Inferior parietal cortex (tissue), 1 donor: ENCODE data around the gene PELI1.
"Not testable (repeated sequence)": the region's sequence is repeated elsewhere in the genome, so short reads cannot be mapped to it uniquely, and the experiment has no call there.

Source experiments
- DNase-seq: peaks from one replicate; pipeline ENCODE4 v3.0.0-alpha.2; 2016; ENCODE audit errors: extremely low spot score

PELI1 gene

DNA sequence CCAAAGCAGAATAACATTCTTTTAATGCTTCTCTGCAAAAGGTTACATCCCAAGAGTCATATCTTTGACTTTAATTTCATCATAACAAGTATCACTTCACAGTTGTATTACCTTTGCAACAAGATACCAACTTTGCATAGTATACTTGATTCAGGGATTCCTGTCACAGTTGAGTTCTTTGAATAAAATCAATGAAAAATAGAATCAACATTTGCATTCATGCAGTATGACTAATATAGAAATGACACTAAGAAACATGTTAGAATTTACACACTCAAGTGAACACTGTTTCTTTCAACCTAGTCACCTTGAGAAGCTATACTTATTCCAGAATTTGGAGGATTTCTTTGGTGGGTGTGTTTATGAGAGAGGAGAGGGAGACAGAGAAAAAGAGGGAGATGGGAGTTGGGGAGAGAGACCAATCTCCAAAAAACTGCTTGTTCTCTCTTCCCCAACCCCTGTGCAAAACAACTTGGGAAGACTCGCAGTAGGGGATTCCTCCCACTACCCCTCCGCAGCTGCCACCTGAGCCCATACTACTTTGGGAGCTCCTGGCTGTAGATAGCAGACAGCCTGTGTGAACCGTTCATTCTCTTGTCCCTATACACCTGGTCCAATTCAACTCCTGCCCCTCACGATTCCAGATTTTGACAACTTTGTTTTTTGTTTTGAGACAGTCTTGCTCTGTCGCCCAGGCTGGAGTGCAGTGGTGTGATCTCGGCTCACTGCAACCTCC is 57.7 kb downstream of the PELI1 start:
- no peak for DNase-seq

DNA sequence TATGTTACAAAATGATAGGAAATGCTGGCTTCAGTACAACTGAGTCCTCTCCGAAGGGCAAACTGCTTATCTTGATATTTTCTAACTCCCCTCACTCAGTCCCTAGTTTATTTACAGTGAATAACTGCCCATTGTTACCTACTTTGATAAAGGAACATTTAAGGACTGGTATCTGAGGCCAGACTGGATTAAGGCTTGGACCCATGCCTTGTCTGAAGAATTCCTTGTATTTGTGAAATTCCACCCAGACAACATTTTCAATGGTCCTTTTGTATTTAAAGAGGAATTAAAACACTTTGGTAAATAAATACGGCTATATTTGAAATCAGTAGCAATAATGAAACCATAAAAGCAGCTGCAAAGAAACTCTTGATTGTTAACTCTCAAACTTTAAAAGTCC is 58.3 kb downstream of the PELI1 start:
- no peak for DNase-seq

GRCh38 chr2:64081046-64081445 is 63.2 kb downstream of the PELI1 start:
- DNase-seq = no peak

- DNase-seq = no peak
Observed at GRCh38 chr2:64080179-64080578, 64.0 kb downstream of the PELI1 start.

GRCh38 chr2:64079688-64080087 is 64.5 kb downstream of the PELI1 start:
- DNase-seq = not testable (repeated sequence)

DNA sequence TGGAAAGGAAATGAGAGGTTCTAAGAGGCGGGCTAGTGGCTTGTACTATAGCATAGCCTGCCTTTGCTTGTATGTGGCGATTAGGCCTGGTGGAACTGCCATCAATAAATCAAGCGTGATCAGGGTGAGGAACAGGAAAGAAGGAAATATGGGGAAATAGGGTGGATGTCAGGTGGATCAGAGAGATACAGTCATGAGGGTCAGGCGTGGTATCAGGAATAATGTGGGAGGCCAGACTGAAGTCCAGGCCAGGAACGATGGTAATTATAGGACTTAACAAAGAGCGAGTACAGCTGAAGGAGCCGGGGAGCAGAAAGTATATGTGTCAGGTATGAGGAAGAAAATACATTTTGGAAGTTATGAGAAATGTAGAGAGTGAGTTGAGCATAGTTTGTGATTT is 67.4 kb downstream of the PELI1 start:
- not testable (repeated sequence) for DNase-seq

DNA sequence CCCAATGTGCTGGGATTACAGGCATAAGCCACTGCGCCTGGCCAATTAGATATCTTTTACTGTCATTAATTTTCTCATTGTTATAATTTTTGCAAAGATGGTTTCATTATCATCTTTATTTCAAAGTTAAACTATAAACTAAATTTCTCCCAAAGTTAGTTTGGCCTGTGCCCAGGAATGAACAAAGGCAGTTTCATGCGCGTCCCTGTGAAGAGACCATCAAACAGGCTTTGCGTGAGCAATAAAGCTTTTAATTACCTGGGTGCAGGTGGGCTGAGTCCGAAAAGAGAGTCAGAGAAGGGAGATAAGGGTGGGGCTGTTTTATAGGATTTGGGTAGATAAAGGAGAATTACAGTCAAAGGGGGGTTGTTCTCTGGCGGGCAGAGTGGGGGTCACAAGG is 69.6 kb downstream of the PELI1 start:
- DNase-seq = not testable (repeated sequence)

GRCh38 chr2:64067326-64067725 is 76.9 kb downstream of the PELI1 start:
- DNase-seq = no peak

- no peak for DNase-seq
Observed at GRCh38 chr2:64065516-64065915, 78.7 kb downstream of the PELI1 start.

DNA sequence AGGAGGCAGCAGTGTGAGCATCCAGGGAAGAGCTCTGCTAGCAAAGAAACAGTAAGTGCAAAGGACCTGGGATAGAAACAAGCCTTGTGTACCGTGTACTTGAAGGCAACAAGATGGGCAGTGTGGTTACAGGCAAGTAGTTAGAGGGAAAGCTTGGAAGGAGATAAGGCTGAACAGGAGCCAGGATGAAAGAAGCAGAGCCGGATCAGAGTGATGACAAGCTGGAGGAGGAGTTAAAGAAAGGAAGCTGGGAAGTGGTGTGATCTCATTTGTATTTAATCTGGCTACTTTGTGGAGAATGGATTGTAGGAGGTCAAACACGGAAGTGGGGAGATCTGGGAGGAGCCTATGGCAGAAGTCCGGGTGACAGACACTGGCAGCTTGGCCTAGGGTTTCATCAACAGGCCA is 80.3 kb downstream of the PELI1 start:
- DNase-seq = no peak

- DNase-seq = no peak
Observed at GRCh38 chr2:64063454-64063853, 80.8 kb downstream of the PELI1 start.

- DNase-seq = no peak
Observed at GRCh38 chr2:64062840-64063239, 81.4 kb downstream of the PELI1 start.

DNA sequence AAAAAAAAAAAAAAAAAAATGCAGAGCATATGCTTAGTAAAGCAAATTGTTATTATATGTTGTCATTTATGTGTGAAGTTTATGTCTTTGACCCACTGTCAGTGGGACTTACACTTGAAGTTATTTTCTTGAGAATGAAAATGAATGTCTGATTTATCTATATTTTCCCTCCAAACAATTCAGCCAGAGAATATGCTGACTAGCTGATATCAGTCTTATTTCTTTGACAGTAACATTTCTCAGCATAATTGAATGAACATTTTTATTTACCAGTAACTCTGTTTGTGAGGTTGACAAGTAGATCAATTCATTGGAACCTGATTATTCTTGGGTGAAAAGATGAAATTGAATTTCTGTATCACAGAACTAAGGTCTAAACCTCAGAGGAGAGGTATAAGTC is 85.0 kb downstream of the PELI1 start:
- DNase-seq = no peak

DNA sequence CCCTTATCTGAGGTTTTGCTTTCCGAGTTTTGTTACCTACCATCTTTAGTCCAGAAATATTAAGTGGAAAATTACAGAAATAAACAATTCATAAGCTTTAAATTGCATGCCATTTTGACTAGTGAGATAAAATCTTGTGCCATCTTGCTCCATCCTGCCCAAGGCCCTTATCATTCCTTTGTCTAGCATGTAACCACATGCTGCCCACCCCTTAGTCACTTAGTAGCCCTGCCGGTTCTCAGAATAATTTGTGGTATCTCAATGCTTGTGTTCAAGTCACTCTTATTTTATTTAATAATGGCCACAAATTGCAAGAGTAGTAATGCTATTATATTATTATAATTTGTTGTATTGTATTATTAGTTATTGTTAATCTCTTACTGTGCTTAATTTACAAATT is 88.2 kb downstream of the PELI1 start:
- no peak for DNase-seq

DNA sequence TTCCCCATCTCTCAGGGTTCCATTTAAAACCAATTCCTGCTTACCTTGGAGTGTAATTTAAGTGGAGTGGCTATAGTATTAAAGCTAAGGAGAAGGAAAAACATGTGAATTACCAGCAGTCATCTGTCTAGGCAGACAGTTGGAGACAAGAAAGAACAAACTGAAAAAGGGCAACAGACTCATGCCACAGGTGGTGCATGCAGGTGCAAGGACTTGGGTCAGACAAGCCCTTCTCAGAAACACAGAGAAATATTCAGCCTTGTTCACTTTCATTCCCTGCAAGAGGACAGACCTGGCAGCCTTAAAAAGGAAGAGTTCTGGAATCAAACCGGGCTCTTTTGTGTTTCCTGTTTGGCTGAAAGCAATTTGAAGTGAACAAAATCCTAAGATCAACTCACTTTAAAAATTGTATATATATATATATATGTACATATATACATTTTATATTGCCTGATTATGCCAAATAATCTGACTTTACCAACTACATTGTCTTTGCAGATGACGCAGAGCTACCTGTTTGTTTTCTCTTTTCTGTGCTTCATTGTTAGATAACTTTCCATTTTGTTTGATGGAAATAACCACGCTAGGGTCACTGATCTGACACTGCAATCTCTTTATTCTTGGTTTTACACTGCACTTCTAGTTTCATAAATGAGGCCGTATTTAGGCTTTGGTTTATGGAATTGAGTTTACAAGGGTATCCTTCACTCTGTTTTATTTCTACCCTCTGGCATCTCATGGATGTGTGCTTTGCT is 89.9 kb downstream of the PELI1 start:
- no peak for DNase-seq

DNA sequence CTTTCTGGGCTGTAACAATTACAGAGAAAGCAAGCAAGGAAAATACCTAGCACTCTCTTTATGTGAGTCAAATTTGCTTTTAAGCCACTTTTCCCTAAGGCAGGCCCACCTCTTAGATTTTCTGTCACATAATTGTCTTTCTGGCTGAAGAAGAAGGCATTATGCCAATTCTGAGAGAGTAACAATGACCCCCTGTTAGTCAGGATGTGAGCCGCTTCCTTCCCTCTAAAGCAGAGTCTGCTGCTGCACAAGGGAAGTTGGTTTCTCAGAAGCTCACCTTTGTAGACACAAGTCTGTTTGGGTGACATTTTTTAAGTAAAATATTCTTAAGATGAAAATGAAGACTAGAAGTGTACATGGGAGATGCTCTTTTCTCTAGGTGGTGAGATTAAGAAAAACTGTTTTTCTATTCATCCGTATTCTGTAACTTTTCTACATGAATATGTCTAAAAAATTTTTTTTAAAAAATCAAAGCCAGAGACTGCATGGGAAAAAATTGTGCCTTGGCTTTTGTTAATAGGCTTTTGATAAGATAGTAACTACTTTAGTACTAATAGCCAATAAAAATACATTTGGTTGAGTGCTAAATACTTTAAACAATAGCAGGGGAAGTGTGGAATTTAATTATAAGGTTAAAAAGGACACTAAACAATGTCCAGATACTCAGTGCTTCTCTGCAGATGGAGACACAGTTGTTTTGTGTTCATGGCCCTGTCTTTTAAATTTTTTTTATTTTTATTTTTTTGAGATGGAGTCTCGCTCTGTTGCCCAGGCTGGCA is 91.6 kb downstream of the PELI1 start:
- peak; percentile 25 for DNase-seq

DNA sequence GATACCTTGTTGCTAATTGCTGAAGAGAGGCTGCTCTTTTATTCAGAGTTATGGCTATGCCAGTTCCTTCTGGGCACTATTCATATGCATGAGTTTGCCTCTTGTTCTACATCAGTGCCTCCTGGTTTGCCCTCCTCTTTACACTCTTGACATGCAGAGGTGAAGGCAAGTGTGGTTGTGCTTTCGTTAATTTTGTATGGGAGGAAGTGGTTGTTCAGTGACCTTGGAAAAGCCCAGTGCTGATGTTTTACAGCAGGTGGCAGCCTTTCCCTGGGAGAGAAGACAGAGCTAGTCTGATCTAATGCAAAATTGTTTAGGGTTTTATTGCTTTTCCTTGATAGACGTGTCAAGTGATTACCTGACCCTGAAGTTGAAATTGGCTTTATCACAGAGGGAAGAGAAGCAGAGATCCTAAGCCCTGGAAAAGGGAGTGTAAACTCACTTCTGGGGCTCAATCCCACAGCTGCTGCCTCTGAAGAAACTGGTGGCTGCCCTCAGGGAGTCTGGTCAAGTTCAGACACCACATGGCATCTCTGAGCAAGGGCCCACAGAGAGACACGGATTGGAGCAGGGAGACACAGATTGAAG is 94.5 kb downstream of the PELI1 start:
- DNase-seq = peak; percentile 90

DNA sequence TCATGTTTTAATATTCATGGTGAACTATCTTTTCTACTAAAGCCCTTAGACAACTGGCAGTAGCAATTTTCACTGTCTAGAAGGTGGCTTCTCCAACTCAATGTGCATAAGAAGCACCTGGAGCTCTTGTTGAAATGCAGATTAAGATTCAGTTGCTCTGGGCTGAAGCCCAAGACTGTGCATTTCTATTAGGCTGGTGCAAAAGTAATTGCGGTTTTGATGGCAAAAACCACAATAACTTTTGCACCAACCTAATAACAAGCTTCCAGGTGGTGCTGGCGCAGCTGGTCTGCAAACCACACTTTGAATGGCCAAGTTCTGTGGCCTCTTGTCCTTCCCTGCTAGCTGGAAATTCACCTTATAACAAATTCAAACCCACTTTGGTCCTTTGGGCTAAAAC is 98.3 kb downstream of the PELI1 start:
- no peak for DNase-seq
